ENCODE results near the gene ALOX12. TPM values are rescaled to one million over a fixed set of nuclear protein-coding genes. Genes with fewer than 3 reads are reported as not detected.

The ALOX12 gene
- total RNA-seq, 2 donors from 2014 or later, result 2.0 TPM; not detected in 1

DNA sequence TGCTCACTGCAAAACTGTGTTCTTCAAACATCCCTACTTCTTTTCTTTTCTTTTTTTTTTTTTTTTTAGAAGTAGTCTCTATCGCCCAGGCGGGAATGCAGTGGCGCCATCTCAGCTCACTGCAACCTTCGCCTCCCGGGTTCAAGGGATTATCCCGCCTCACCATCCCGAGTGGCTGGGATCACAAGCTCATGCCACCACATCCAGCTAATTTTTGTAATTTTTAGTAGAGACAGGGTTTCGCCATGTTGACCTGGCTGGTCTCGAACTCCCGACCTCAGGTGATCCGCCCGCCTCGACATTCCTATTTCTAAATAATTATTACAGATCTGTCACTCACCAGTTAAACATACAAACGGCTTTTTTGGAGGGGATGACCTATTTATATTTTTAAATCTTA, 15.6 kb downstream of the ALOX12 start:
- intact Hi-C loops (cut with DNase I), result no loop called here
- H3K9me3 ChIP-seq, result no peaks in the 10 kb centered on the region
- no peaks in the 10 kb centered on the region for H3K27me3 ChIP-seq
- no peaks in the 10 kb centered on the region for H3K36me3 ChIP-seq
- no peak for DNase-seq
- peak overlapping the region; percentile 86 for H3K4me3 ChIP-seq
- TF ChIP-seq, protein P1, sequence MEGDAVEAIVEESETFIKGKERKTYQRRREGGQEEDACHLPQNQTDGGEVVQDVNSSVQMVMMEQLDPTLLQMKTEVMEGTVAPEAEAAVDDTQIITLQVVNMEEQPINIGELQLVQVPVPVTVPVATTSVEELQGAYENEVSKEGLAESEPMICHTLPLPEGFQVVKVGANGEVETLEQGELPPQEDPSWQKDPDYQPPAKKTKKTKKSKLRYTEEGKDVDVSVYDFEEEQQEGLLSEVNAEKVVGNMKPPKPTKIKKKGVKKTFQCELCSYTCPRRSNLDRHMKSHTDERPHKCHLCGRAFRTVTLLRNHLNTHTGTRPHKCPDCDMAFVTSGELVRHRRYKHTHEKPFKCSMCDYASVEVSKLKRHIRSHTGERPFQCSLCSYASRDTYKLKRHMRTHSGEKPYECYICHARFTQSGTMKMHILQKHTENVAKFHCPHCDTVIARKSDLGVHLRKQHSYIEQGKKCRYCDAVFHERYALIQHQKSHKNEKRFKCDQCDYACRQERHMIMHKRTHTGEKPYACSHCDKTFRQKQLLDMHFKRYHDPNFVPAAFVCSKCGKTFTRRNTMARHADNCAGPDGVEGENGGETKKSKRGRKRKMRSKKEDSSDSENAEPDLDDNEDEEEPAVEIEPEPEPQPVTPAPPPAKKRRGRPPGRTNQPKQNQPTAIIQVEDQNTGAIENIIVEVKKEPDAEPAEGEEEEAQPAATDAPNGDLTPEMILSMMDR (IDR thresholded peaks at IDR 0.05), result no peak
- peak overlapping the region in 1 of 2 donors; percentile 94 for H3K9ac ChIP-seq (ENCODE audit: low read depth in 2 of 2, low read length in 2 of 2)
- H3K4me1 ChIP-seq, result peaks cover 9% of the 10 kb centered on the region
- H3K27ac ChIP-seq, result peak overlapping the region; percentile 95

GRCh38 chr17:7011942-7012254, 16.0 kb downstream of the ALOX12 start:
- H3K36me3 ChIP-seq, result no peaks in the 10 kb centered on the region
- TF ChIP-seq, protein P1 (IDR thresholded peaks at IDR 0.05), result no peak
- H3K4me1 ChIP-seq, result peaks cover 9% of the 10 kb centered on the region
- no peaks in the 10 kb centered on the region for H3K27me3 ChIP-seq
- H3K27ac ChIP-seq, result peak overlapping the region; percentile 95
- no peaks in the 10 kb centered on the region for H3K9me3 ChIP-seq
- intact Hi-C loops (cut with DNase I), result no loop called here
- H3K9ac ChIP-seq (ENCODE audit: low read depth in 2 of 2, low read length in 2 of 2), result peak overlapping the region; percentile 58 to 94
- H3K4me3 ChIP-seq, result peak overlapping the region; percentile 86
- no peak for DNase-seq

GRCh38 chr17:7014261-7014994, 18.6 kb downstream of the ALOX12 start:
- TF ChIP-seq, protein P1 (IDR thresholded peaks at IDR 0.05), result peak; percentile 71
- Histone ChIP-seq H3K27me3 (no peaks in the 10 kb centered on the region), H3K36me3 (no peaks in the 10 kb centered on the region), H3K27ac (peak overlapping the region; percentile 95), H3K9me3 (no peaks in the 10 kb centered on the region), H3K4me3 (peak overlapping the region; percentile 86), H3K4me1 (peaks cover 9% of the 10 kb centered on the region), H3K9ac (ENCODE audit: low read depth in 2 of 2, low read length in 2 of 2) (peak overlapping the region; percentile 94 to 95)
- intact Hi-C loops (cut with DNase I), result no loop called here
- DNase-seq, result peak; percentile 96

GRCh38 chr17:7014995-7015958, 19.4 kb downstream of the ALOX12 start:
- Histone ChIP-seq H3K9me3 (no peaks in the 10 kb centered on the region), H3K27ac (peak overlapping the region; percentile 95), H3K36me3 (no peaks in the 10 kb centered on the region), H3K4me3 (peak overlapping the region; percentile 86), H3K27me3 (no peaks in the 10 kb centered on the region), H3K9ac (ENCODE audit: low read depth in 2 of 2, low read length in 2 of 2) (peak overlapping the region; percentile 93 to 94), H3K4me1 (peaks cover 9% of the 10 kb centered on the region)
- peak; percentile 45 for DNase-seq
- intact Hi-C loops (cut with DNase I), result no loop called here
- TF ChIP-seq, protein P1 (IDR thresholded peaks at IDR 0.05), result peak; percentile 30

DNA sequence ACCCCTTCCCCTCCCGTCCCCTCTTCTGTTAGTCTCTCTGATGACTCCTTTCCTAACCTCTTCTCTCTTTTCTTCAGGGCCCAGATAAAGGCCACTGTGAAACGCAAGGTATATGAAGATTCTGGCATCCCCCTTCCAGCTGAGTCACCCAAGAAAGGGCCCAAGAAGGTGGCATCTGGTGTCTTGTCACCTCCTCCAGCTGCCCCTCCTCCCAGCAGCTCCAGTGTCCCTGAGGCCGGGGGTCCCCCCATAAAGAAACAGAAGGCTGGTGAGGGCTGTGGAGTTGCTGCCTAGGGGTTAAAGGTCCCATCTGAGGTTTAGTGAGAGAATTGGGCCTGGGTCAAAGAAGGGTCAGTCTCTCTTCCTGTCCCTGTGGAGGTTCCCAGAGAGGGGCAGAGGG, 20.6 kb downstream of the ALOX12 start:
- Histone ChIP-seq H3K9me3 (no peaks in the 10 kb centered on the region), H3K9ac (ENCODE audit: low read depth in 2 of 2, low read length in 2 of 2) (peak overlapping the region in 1 of 2 donors; percentile 21), H3K4me3 (no peak overlapping the region), H3K4me1 (peaks cover 3% of the 10 kb centered on the region), H3K27ac (peak overlapping the region; percentile 95), H3K27me3 (no peaks in the 10 kb centered on the region), H3K36me3 (no peaks in the 10 kb centered on the region)
- DNase-seq, result no peak
- intact Hi-C loops (cut with DNase I), result no loop called here
- TF ChIP-seq, protein P1 (IDR thresholded peaks at IDR 0.05), result no peak
